Glomerular visceral epithelial cell (primary cell): ENCODE results near the gene CEBPG.

ENCODE experiments used
- DNase-seq: peaks from one replicate; pipeline ENCODE4 v3.0.0-alpha.2; 2016; ENCODE audit errors: extremely low spot score

CEBPG gene

DNA sequence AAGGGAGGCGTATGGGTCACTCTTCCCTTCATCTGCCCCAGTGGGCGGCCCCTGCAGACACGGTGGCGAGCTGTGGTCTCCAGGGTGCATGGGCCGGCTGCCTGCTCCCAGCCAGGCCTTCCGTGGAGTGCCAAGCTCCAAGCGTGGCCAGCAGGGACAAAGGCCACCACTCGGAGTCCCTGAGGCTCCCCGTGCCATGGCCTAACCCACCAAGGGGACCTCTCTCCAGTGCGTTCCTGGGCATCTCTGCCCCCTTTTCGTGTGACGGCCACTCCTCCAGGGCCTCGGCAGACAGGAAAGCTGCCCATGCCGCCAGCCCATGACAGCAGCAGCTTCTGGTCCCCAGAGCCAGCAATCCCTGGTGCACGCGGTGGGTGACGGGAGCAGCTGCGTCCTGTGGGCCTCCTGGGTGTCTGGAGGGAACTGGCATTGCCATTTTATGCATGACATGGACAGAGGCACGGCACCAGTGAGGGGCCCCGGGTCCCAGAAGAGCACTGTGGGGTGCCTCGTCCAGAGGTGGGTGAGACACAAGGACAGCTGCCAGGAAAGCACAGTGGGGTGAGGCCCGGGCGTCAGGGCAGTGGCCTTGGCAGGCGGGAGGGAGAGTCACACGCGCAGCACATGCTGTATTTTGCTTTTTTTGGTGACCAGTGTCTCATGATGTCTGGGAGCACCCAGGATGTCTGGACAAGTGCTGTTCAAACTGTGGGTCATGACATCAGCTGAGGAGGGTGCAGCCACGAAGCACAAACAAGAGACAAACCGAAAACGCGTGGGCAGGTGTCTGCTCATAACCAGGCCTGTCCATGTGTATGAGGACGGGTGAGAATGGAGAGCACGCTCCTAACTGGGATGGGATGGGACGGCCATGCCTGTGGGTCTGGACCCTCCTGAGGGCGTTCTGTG, 32.3 kb downstream of the CEBPG start:
- DNase-seq: no peak

DNA sequence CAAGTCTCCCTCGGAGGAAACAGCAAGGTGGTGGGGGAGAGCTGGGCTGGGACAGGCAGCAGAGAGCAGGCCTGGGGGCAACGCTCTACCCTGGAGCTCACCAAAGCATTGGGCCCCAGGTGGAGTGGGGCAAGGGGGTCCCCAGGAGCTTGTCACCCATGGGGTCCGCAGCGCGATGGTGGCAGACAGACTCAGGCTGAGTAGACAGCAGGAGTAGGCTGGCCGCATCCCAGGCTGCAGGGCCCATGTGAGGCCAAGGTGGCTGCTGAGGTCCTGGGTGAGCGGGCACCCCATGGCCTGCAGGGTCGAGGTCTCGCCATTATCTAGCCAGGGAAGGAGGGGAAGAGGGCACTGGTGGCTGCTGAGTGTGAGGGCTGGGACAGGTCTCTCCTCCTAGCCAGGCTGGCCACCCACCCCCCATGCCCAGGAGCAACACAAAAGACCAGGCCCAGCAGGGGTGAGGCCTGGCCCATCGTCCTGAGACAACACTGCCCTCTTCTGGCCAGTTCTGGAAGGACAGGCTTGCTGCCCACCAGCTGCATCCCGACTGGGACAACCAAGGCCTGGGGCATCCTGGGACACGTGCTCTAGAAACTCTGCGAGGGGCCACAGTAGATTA, 33.1 kb downstream of the CEBPG start:
- DNase-seq: peak; percentile 62

DNA sequence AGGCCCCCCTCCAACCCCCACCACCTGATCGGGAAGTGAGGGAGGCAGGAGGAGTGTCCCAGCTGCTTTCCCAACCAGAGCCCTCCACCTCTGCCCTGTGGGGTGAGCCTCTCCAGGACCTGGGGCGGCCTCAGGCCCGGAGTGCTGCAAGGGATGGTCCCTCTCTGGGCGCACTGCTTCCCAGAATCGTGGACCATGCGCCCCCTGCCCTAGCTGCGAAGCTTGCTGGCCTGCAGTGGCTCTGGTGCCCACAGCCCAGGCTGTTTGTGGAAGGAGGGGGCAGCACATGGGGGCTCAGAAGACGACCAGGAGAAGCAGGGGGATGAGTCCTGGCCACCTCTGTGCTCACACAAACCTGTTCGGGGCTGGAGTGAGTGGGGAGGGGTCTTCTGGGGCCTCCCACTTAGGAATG, 33.6 kb downstream of the CEBPG start:
- DNase-seq: no peak

DNA sequence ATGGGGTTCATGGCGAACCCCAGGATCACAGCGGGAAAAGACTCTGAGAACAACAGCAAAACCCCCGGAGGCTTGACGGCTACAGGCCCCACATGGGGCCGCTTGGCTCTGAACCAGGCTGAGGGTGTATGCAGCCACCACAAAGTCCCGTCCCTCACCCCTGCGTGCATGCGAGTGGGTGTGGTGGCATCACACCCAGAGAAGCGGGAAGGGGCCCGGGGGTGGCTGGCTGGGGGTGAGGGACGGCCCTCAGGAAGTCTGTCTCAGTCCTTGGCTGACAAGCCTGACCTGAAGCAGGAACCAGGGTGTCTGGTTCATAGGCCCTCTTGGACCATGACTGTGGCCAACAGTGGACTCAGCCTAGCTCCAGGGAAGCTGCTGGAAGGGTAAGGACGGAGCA, 34.2 kb downstream of the CEBPG start:
- DNase-seq: no peak

DNA sequence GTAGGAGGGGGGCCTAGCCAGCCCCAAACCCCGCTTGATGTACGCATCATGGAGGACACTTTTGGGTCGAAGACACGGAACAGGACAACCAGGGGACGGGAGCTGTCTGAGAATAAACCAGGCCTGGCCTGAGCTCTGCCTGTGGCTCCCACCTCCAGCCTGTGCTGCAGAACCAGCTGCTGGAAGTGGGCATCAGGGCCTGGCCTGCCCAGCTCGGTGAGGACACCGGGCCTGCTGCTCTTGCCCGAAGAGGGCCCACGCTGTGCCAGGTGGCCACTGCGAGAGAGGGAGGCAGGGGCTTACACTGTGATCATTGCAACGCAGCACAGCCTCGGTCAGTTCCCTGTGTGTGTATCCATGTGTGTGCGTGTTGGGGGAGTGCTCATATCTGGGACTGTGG, 34.6 kb downstream of the CEBPG start:
- no peak for DNase-seq

DNA sequence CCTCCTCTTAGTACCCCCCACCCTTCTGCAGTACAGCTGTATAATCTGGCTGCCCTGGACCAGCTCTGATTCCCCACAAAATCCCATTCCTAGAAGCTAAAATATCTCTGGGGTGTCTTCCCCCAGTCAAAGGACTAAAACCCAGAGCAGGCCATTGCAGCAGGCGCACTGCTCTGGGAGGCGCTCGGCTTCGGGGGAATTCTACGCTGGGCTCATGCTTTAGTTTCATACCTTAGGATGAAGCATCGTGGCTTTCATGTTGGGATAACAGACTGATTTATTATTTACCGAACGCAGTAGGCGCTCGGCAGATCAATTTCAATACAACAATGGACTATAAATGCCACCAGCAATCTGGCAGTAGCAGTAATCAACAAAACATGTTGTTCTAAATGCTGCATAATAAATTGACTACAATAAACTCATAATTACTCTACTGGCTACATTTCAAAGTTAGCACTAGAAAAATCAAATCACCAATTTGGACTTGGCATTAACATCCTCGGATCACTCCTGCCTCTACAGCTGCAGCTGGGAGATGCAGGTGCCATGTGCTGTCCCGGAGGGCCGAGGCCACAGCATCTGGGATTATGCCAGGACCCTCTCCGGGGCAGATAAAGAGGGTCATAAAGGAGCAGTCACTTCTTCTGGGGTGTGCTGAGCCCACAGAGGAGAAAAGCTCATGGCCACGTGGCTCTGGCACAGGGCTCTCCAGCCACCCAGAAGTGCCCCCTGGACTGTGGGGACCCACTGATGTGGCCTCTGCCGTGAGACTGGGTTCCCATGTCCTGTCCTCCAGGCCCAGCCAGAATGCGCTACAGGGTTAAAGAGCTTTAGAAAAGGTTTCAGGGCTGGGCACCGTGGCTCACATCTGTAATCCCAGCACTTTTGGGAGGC, 35.3 kb downstream of the CEBPG start:
- DNase-seq: no peak

DNA sequence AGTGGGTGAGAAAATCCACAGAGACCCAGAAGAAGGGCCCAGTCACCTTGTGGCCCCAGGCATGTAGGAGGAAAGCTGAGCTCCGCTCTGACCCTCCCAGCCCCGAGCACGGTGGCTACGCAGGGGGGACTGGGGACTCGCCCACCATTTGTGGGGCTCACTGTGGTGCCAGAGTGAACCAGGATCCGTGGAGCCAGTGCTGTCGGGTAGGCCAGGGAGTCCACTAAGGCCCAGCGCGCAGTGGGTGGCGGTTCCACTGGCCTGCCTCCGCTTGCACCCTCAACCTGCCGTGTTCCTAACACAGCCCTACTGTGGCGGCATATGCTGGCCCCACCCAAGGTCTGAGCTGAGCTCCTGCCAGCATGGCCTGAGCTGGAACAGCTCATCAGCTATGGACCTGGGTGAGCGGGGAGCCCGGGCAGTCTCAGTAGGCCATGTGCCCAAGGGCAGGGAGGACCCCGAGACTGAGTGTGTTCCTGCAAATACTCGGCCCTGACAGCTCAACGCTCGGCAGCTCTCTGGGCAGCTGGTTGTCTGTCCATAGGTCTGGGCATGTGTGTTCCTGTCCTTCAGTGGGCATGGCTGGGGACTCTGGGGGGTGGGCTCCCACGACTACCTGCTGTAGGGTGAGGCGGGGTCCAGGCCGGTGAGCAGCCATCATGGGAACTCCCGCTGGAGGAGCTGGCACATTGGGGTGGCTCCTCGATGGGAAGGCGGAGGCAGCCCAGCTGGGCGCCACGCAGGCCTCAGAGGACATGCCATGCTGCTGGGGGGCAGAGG, 36.6 kb downstream of the CEBPG start:
- DNase-seq: no peak

DNA sequence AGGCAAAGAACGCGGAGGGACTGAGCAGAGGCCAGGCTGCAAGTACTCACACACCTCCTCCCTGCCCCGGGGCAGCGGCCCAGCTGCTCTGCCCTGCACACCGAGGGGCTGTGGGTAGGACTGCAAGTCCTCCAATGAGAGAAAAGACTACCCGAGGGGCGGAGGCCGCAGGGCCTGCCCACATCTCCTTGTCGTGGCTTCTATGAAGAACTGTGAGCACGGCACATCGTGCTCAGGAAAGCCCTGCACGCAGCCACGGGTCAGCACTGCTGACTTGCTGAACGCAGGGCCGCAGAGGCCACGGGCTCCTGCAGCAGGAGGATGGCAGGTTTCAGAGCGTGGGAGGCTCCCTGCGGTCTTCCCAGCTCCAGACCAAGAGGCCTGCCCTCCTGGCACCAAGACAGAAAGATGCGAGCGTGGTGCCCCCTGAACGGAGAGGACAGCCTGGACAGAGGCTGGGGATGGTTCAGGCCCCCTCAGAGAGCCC, 37.4 kb downstream of the CEBPG start:
- DNase-seq: no peak

DNA sequence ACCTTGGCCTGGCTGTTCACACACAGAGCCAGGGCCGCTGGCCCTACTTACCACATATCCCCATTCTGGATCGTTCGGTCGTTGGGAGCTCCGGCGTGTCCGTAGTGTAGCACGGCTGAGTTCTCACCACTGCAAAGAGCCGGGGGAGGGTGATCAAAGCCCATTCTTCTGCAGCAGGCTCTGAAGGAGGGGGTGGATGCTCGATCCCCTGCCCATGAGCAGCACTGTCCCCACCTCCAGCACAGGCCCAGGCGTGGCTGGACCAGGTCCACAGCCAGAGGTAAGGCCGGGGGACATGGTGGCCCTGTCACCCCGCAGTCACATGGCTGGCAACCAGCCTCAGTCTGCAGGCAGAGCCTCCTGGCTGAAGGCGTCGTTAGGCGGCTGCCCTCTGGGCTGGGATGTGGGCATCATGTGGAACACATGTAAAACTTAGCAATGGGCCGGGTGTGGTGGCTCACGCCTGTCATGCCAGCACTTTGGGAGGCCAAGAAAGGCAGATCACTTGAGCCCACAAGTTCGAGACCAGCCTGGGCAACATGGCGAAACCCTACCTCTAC, 38.2 kb downstream of the CEBPG start:
- DNase-seq: no peak

DNA sequence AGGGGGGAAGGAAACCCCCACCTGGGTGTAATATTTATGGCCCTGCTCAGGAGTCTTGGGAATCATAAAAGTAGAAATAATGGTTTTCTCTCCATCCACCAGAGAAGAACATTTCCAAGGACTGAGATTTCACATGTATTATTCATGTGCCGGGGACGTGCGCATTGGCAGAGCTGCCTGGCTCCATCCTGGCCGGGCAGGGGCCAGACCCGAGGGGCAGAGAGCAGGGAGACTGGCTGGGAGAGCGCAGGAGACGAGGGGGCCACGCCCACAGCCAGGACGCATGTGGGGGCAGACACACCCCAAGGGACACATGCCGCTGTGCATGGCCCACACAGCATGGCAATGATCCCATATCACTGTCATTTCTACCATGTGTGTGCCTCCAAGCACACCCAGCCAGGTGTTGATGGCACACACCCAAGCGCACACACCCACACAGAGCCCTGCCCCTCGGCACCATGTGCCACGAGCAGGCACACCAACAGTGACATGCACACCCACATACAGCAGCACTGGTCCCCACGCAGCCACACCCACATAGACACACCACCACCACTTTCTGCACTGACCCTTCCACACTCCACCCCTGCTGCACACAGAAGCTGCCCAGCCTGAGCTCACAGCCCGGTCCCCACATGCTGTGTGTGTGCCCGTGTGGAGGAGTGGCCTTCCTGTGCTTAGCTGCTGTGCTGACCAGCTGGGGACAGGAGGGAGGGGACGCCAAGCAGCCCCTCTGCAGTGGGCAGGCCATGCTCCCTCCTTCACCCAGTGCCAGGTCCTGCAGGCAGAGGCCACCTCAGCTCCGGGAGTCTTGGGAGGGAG, 39.3 kb downstream of the CEBPG start:
- no peak for DNase-seq

DNA sequence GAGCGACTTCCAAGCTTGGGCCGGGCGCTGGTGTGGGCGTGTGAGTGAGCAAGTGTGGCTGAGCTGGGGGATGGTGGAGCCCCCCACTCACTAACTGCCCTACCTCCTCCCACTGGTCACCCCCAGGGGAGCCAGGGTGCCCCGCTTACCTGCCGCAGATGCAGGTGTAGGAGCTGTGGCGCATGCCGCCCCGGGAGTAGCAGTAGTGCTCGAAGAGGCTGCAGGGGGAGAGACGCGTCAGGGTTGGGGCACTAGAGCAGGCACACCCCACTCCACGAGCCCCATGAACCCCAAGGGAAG, 39.9 kb downstream of the CEBPG start:
- no peak for DNase-seq

DNA sequence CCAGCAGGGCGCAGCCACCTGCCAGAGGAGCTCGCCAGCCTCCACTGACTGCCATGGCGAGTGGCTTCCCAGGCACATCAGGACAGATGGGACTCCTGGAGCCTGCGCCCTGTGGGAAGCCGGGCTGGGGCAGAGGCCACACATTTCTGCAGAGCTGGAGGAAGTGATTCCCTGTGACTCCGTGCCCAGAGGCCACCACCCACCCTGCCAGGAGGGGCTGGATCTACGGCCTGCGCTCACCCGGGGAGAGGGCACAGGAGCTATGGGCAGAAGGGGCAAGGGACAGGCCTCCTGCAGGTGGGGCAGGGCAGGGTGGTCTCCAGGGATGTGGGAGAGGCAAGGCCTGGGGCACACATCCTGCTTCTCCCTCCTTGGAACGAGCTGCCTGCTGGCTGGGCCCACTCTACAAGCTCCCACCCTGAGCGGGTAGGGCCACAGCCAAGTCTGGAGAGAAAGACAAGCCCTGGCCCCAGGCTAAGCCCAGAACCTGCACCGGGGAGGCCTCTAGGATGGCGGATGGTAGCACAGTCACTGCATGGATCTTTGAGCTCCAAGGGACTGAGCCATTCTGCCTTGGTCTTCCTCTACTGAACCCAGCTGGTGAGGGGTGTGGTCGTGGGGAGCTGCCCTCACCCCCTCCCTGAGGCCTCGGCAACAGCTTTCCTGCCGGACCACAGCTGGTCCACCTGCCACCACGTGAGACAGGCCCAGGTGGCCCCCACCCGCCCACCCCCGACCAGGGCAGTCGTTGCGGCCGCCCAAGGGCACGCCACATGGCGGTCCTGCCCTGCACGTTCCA, 40.6 kb downstream of the CEBPG start:
- no peak for DNase-seq

DNA sequence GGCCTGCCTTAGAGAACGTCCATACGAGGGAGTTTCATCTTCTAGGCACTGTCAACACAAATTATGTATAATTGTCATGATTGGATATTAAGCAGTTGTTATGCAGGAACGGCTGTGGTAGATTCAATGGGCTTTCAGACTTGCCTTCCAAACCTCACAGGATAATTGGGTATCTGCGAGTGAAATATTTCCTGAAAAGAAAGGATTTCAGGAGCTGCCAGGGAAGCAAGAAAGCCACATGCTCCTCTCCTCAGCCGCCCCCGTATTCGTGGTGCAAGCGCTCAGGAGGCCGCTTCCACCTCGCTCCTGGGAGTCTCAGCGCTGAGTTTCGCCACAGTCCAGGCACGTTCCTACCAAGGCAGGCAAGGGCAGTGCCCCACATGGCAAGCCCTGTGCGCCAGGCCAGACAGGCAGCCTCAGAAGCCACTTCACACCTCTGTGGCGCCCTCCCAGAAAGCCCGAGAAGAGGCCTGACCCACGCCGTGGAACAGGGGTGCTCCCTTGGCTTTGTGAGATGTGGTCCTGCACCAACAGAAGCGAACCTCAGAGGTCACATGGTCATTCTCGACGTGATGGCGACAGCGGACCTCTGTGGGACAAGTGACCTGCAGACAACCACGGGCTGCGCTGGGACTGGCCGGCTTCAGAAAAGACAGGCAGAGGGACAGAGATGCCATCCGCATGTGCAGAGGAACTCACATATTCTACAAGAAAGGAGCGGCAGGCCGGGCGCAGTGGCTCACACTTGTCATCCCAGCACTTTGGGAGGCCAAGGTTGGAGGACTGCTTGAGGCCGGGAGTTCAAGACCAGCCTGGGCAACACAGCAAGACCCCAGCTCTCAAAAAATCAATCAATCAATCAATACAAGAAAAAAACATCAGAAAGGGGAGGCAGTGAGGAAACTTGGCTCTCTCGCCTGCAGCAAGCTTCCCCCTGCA, 41.4 kb downstream of the CEBPG start:
- no peak for DNase-seq

DNA sequence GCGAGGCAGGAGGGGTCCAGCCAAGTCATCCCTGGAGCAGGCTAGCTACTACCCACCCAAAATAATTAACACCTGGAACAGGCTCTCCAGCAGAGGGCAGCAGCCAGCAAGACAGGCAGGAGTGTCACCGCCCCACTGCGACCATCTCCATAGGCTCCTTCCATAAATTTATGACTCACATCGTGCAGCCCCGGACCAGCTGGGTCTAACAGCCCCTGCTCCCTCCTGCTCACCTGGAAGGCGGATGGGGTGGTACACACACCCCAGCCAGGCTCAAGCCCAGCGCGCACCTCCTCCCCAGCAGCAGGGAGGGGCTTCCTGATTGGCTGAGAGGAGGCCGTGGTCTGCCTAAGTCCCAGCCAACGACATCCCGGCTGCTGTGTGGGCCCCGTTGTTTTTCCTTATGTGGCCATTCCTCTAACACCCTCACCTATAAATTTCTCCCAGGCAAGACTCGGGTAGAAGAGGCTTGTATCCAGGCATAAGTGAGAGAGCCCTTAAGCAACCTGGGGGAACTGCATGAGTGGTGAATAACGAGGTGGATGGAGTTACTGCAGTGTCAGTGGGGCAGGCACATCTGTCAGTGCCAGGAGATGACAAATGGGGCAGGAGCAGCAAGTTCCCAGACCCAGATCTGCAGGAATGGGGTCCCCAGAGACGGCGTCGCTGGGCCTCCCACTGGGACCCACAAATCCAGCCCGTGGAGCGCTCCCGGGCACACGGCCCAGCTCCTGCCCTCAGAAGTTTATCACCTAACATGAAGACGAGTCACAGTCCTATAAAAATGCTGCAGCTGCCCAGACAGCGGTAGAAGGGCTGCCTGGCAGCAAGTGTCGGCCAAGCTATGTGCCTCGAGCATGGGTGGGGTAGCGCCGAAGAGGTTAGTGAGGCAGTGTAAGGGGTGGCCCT, 43.1 kb downstream of the CEBPG start:
- DNase-seq: peak; percentile 62

DNA sequence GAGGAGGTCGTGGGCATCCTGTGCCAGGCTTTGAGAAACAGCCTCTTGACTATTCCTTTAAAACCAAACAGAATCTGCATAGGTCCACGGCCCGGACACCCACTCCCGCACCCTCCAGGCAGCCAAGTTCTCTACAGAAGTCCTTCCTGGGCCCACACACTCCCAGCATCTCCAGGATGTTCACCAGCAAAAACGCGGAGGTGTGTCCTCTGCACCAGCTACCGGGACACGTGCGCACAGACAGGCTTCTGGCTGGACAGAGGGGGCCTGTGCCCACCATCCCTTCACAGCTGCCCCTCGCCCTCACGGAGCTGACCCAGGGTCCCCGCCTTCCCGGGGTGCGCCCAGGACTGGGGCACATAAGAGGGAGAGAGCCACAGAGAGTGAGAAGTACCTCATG, 44.2 kb downstream of the CEBPG start:
- no peak for DNase-seq

DNA sequence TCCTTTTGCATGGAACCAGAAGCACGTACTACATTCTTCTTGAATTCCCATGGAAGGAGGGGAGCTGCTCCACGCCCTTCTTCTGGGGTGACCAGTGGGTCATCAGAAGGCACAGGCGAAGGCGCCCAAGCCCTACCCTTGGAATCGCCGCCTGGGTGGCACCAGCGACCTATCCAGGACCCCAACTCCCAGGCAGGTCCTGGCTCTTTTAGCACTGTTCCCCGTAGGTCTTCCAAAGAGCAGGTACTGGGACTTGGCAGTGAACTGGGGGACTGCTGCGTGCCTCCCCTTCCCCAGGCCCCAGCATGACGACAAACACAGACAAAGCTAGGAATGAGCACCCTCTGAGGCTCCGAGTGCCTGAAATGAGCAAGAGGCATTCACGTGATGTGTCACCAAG, 45.0 kb downstream of the CEBPG start:
- no peak for DNase-seq
